ENCODE results near the gene GNAI1.

Gene GNAI1

GRCh38 chr7:80216996-80217842 lies 82.6 kb downstream of the GNAI1 start:
- DNase-seq, result no peak

- DNase-seq, result no peak
These were observed 84.1 kb downstream of the GNAI1 start for GRCh38 chr7:80218723-80219122.

- DNase-seq, result no peak
These were observed 85.5 kb downstream of the GNAI1 start for GRCh38 chr7:80220022-80220634.

GRCh38 chr7:80224415-80224814 lies 89.8 kb downstream of the GNAI1 start:
- no peak for DNase-seq

- no peak for DNase-seq
These were observed 90.7 kb downstream of the GNAI1 start for GRCh38 chr7:80225361-80225760.

GRCh38 chr7:80226629-80227028 lies 92.0 kb downstream of the GNAI1 start:
- DNase-seq, result no peak

- DNase-seq, result no peak
These were observed 95.7 kb downstream of the GNAI1 start for GRCh38 chr7:80230327-80230726.

GRCh38 chr7:80231707-80232106 lies 97.1 kb downstream of the GNAI1 start:
- DNase-seq, result no peak

- no peak for DNase-seq
These were observed 98.5 kb downstream of the GNAI1 start for GRCh38 chr7:80232979-80233724.

GRCh38 chr7:80235334-80235733 lies 100.7 kb downstream of the GNAI1 start:
- no peak for DNase-seq

- no peak for DNase-seq
These were observed 102.0 kb downstream of the GNAI1 start for GRCh38 chr7:80236681-80237080.

GRCh38 chr7:80240265-80241025 lies 105.8 kb downstream of the GNAI1 start:
- DNase-seq, result no peak

GRCh38 chr7:80241671-80242070 lies 107.0 kb downstream of the GNAI1 start:
- DNase-seq, result no peak

- DNase-seq, result no peak
These were observed 108.8 kb downstream of the GNAI1 start for GRCh38 chr7:80243425-80243824.

GRCh38 chr7:80244206-80244916 lies 109.7 kb downstream of the GNAI1 start:
- no peak for DNase-seq

- no peak for DNase-seq
These were observed 112.5 kb downstream of the GNAI1 start for GRCh38 chr7:80247144-80247543.

GRCh38 chr7:80247891-80248290 lies 113.3 kb downstream of the GNAI1 start:
- DNase-seq, result no peak

GRCh38 chr7:80249184-80249583 lies 114.6 kb downstream of the GNAI1 start:
- DNase-seq, result no peak

GRCh38 chr7:80249619-80250295 lies 115.1 kb downstream of the GNAI1 start:
- no peak for DNase-seq

- DNase-seq, result no peak
These were observed 118.6 kb downstream of the GNAI1 start for GRCh38 chr7:80253237-80253636.

GRCh38 chr7:80253653-80254052 lies 119.0 kb downstream of the GNAI1 start:
- no peak for DNase-seq

- no peak for DNase-seq
These were observed 121.0 kb downstream of the GNAI1 start for GRCh38 chr7:80255656-80256055.

All from activated CD4-positive, alpha-beta T cell treated with anti-CD3 and anti-CD28 coated beads for 4 hours (primary cell).